ENCODE data around the gene CUL9.

CUL9 gene

DNA sequence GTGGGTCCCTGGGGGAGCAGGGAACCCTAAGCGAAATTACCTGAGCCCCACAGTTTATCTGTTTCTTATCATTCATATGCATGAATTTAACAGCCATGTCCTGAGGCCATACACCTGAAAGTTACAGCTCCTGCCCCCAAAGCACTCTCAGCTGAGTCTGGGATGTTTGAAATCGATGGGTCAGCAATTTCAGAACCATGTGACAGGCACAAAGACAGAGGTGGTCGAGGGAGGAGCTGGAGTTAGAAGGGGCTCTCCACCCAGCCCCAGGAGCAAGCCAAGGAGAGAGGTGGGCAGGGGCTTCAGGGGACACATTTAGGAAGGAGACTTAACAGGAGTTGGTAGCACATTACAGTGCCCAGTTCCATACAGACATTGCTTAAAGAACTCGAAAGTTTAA lies 76.2 kb downstream of the CUL9 start:
- DNase-seq: no peak

DNA sequence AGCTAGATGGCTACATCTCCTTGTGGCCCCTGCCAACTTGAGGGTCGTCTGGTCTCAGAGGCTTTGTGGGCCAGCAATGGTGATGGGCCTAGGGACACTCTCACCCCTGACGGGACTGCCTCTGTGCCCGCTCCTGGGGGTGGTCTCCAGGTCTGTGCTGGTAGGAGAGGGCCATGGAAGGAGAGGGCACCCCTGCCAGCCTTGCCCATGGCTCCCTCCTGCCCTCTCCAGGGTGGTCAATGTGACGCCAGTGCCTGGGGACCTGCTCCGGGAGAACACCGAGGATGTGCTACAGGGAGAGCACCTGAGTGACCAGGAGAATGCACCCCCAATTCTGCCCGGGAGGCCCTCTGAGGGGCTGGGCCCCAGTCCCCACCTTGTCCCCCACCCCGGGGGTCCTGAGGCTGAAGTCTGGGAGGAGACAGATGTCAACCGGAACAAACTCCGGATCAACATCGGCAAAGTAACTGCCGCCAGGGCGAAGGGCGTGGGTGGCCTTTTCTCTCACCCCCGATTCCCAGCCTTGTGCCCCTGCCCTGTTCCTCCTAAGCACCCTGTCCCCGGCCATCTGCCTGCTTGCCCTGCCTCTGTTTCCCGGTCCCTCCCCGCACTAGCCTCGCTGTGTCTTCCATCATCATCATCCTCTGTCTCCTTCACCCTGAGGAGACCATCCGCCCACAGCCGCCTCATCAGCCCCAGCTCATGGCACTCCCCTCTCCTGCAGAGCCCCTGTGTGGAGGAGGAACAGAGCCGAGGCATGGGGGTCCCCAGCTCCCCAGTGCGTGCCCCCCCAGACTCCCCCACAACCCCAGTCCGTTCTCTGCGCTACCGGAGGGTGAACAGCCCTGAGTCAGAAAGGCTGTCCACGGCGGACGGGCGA lies 77.1 kb downstream of the CUL9 start:
- DNase-seq: no peak

GRCh38 chr6:43260791-43261190 lies 78.8 kb downstream of the CUL9 start:
- DNase-seq: no peak

GRCh38 chr6:43261198-43261597 lies 79.2 kb downstream of the CUL9 start:
- no peak for DNase-seq

GRCh38 chr6:43262000-43262779 lies 80.2 kb downstream of the CUL9 start:
- DNase-seq: peak; percentile 40

- no peak for DNase-seq
Measured at GRCh38 chr6:43262780-43263313, 80.9 kb downstream of the CUL9 start.

- DNase-seq: no peak
Measured at GRCh38 chr6:43263314-43264178, 81.5 kb downstream of the CUL9 start.

DNA sequence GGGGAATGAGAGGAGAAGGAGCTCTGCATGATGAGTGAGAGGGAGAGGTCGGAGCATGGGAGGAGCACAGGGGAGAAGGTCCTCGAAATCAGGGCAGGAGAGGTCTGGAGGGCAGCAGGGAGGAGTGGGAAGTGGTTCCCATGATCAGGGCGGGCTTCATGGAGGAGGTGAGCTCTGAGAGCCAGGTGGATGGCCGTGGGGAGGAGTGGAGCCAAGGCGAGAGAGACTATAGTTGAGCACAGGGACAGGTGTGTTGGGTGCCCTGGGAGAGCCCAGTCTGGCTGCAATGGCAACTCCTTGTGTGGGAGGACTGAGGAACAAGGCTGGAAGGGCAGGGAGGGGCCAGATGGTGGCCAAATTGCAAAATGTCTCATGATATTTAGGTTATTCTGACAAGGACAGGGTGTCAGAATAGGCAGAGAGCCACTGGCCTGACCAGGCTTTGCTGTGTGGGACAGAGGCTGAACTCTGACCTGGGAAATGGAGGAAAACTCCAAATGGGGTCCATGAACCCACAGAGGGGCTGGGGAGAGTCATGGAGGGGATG lies 82.7 kb downstream of the CUL9 start:
- DNase-seq: no peak

DNA sequence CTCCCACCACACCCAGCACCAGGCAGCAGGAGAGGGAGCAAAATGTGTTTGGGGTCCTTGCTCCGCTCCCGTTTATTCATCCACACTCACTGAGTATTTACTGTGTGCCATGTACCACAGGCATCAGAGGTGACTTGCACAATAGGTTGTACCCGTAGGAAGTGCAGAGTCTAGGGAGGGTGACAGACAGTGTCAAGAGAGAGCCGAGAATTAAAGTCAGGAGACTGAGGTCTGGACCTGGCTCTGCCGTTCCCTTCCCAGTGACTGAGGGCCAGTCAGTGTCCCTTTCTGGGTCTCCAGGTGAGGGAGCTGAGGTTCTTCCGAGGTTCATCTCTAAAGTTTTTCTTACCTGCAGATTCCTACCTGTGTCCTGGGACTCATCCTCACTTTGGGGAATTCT lies 83.6 kb downstream of the CUL9 start:
- DNase-seq: no peak

GRCh38 chr6:43267619-43268354 lies 85.8 kb downstream of the CUL9 start:
- DNase-seq: no peak

DNA sequence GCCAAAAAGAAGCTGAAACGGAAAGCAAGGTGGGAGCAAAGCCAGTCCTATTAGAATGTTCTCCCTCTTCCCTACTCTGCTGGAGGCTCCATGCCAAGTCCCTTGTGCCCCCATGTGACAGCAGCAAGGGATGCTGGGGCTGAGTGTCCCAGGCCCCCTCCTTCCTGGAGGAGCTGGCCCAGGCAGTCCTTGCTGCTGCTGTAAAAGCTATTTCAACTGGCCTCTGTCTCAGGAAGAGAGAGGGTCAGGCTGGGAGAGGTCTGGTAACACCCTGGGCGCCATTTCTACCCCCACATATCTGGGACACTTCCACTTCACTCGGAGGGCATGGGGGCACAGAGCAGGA lies 86.3 kb downstream of the CUL9 start:
- no peak for DNase-seq

- no peak for DNase-seq
Measured at GRCh38 chr6:43268782-43269272, 86.8 kb downstream of the CUL9 start.

GRCh38 chr6:43269273-43270007 lies 87.4 kb downstream of the CUL9 start:
- no peak for DNase-seq

- no peak for DNase-seq
Measured at GRCh38 chr6:43271103-43271815, 89.3 kb downstream of the CUL9 start.

GRCh38 chr6:43271944-43272343 lies 89.9 kb downstream of the CUL9 start:
- DNase-seq: no peak

DNA sequence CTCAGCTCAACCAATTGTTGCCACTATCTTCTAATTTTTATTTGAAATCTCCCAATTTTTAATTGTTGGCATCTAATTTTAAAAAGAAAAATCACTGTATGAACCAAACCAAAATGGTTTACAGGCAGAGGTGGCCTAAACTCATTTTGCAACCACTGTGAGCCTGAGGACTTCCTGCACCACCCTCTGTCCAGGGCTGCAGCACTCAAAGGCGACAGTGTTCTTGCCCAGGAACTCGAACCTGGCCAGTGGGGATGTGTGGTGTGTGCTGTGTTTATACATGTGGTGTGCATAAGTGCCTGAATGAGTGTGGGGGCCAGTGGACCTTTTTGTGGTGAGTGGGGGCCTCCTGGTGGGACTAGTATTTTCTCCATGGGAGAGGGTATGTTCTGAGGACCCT lies 91.7 kb downstream of the CUL9 start:
- no peak for DNase-seq
